ENCODE results near the gene SND1.

- TF ChIP-seq EP300 (IDR thresholded peaks at IDR 0.05; ENCODE audit: borderline replicate concordance) (no peak), TAF1 (IDR thresholded peaks at IDR 0.05; ENCODE audit: low read depth) (no peak), CREB1 (IDR thresholded peaks at IDR 0.05; ENCODE audit: low read depth) (no peak), REST (IDR thresholded peaks at IDR 0.05; ENCODE audit: low read depth) (no peak), NFIC (IDR thresholded peaks at IDR 0.05) (no peak), YY1 (IDR thresholded peaks at IDR 0.05; ENCODE audit: low read depth) (no peak), MAX (IDR thresholded peaks at IDR 0.05) (no peak), CEBPB (IDR thresholded peaks at IDR 0.05) (no peak)
These were observed 61.0 kb downstream of the SND1 start for GRCh38 chr7:127713006-127713405.

All from Ishikawa (cell line).